Nephron progenitor cell (in vitro differentiated cells): ENCODE measurements around the gene GCG.

Source experiments
- DNase-seq: peaks from one replicate; pipeline ENCODE4 v3.0.0; 2021
- H3K27ac Mint-ChIP-seq: 2 replicates; pipeline ENCODE4 v1.8.0; 2021; ENCODE audit warnings: mild to moderate bottlenecking, moderate library complexity, mixed read lengths
- H3K27me3 Mint-ChIP-seq: 2 replicates; pipeline ENCODE4 v1.8.0; 2021; ENCODE audit warnings: mild to moderate bottlenecking, low read depth, mixed read lengths; ENCODE audit not compliant: poor library complexity
- H3K36me3 Mint-ChIP-seq: 2 replicates; pipeline ENCODE4 v1.8.0; 2021; ENCODE audit warnings: low read depth, mixed read lengths
- H3K4me1 Mint-ChIP-seq: 2 replicates; pipeline ENCODE4 v1.8.0; 2021; ENCODE audit warnings: mixed read lengths
- H3K4me3 Mint-ChIP-seq: 2 replicates; pipeline ENCODE4 v1.8.0; 2021; ENCODE audit warnings: mild to moderate bottlenecking, moderate library complexity, mixed read lengths
- H3K9me3 Mint-ChIP-seq: 2 replicates; pipeline ENCODE4 v1.8.0; 2021; ENCODE audit warnings: mild to moderate bottlenecking, moderate library complexity, mixed read lengths
- TF ChIP-seq, protein P1 (sequence below): fragments of 200-600 bp; sonication (generic); IDR thresholded peaks from 2 replicates; pipeline ENCODE4 v1.5.0; 2021; ENCODE audit warnings: antibody characterized with exemption

Gene GCG

DNA sequence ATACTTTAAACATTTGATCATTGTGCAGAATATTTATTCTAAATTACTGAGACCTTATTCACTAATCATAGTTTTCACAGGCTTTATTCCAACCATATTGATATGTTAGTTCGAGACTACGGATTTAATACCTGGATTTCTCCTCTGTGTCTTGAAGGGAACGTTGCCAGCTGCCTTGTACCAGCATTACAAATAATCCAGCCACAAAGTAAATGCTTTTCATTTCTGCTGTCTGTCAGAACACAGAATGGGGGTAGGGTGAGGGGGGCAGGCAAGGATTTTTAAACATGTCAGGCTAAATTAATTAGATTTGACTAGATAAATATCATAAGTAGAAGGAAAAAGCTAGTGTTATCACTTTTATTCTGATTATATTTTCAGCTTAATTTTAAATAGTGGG is 3.1 kb downstream of the GCG start:
- H3K27me3 Mint-ChIP-seq, result peaks cover 11% of the 10 kb centered on the region
- no peaks in the 10 kb centered on the region for H3K9me3 Mint-ChIP-seq
- H3K27ac Mint-ChIP-seq, result no peak overlapping the region
- no peaks in the 10 kb centered on the region for H3K4me1 Mint-ChIP-seq
- no peak overlapping the region for H3K4me3 Mint-ChIP-seq
- no peaks in the 10 kb centered on the region for H3K36me3 Mint-ChIP-seq
- no peak for DNase-seq
- TF ChIP-seq, protein P1, sequence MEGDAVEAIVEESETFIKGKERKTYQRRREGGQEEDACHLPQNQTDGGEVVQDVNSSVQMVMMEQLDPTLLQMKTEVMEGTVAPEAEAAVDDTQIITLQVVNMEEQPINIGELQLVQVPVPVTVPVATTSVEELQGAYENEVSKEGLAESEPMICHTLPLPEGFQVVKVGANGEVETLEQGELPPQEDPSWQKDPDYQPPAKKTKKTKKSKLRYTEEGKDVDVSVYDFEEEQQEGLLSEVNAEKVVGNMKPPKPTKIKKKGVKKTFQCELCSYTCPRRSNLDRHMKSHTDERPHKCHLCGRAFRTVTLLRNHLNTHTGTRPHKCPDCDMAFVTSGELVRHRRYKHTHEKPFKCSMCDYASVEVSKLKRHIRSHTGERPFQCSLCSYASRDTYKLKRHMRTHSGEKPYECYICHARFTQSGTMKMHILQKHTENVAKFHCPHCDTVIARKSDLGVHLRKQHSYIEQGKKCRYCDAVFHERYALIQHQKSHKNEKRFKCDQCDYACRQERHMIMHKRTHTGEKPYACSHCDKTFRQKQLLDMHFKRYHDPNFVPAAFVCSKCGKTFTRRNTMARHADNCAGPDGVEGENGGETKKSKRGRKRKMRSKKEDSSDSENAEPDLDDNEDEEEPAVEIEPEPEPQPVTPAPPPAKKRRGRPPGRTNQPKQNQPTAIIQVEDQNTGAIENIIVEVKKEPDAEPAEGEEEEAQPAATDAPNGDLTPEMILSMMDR, result no peak

DNA sequence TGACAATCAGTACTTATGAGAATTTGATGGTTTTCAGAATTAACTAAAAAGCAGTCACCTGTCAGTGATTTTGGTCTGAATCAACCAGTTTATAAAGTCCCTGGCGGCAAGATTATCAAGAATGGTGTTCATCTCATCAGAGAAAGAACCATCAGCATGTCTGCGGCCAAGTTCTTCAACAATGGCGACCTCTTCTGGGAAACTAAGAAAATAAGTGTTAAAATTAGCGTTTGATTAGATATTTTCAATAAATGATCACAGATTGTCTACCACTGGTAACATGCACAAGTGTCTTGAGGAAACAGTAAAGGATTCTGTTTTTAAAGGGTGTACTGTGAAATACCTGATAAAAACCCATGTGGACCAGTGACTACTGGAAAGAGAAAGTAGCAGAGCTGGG is 8.1 kb downstream of the GCG start:
- DNase-seq, result no peak

DNA sequence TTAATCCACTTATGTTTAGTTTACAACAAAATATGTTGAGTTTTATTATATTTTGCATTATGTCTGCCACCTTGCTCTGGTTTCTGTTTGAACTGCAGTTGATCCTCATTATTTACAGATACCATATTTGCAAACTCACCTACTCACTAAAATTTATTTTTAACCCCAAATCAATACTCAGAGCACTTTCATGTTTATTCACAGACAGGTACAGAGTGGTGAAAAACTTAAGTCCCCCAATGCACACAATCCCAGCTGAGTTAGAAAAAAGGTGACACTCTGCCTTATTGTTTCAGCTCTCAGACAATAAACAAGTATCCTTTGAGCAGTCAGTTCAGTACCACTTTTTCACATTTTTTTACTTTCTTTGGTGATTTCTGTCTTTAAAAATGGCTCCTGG is 13.7 kb downstream of the GCG start:
- no peak overlapping the region for H3K4me3 Mint-ChIP-seq
- DNase-seq, result no peak
- H3K27ac Mint-ChIP-seq, result no peak overlapping the region
- no peaks in the 10 kb centered on the region for H3K4me1 Mint-ChIP-seq
- H3K27me3 Mint-ChIP-seq, result peaks cover 4% of the 10 kb centered on the region
- TF ChIP-seq, protein P1, result no peak
- no peaks in the 10 kb centered on the region for H3K36me3 Mint-ChIP-seq
- no peaks in the 10 kb centered on the region for H3K9me3 Mint-ChIP-seq

More for the DNA sequence above, 8.1 kb downstream of the GCG start:
- Mint-ChIP-seq H3K36me3 (no peaks in the 10 kb centered on the region), H3K9me3 (no peaks in the 10 kb centered on the region), H3K4me1 (no peaks in the 10 kb centered on the region), H3K27me3 (peaks cover 9% of the 10 kb centered on the region), H3K27ac (no peak overlapping the region), H3K4me3 (no peak overlapping the region)
- TF ChIP-seq, protein P1, result no peak

DNA sequence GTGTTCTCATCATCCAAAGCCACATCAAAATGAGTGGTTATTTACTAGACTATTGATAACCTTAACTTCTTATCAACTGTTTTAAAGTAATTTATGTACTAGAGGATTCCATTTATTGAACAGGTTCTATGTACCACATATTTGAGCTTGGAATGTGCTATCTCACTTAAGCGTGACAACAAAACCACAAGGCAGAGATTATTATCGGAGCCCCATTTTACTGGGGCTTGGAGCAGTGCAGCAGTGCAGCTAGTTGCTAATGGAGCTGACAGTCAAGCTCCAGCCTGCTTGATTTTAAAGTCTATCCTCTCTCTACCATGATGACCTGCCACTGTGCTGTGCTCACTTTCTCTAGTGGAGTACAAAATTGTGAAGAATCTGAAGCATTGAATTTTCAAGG is 24.6 kb downstream of the GCG start:
- TF ChIP-seq, protein P1, result no peak
- no peak overlapping the region for H3K4me3 Mint-ChIP-seq
- DNase-seq, result no peak
- H3K27me3 Mint-ChIP-seq, result peaks cover 4% of the 10 kb centered on the region
- H3K9me3 Mint-ChIP-seq, result peaks cover 11% of the 10 kb centered on the region
- H3K27ac Mint-ChIP-seq, result no peak overlapping the region
- no peaks in the 10 kb centered on the region for H3K36me3 Mint-ChIP-seq
- H3K4me1 Mint-ChIP-seq, result peaks cover 6% of the 10 kb centered on the region

DNA sequence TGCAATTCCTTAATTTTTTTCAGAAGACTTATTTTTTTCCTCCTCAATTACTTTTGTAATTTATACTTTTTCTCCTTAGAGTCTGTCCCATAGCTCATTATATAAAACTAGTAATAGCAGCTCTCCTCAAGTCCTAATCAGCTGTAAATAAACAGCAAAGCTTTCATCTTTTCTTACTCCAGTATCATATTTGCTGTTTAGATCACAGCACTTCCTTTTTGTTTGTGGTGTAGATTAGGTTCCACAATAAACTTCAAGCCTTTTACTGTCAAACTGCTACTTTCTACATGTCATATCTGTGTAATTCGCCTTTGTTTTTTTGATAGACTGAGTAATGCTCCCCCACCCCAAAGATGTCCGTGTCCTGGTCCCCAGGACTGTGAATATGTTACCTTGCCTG is 25.5 kb downstream of the GCG start:
- no peak for DNase-seq
- Mint-ChIP-seq H3K9me3 (peaks cover 11% of the 10 kb centered on the region), H3K36me3 (no peaks in the 10 kb centered on the region), H3K27ac (no peak overlapping the region), H3K27me3 (peaks cover 4% of the 10 kb centered on the region), H3K4me1 (peaks cover 6% of the 10 kb centered on the region), H3K4me3 (no peak overlapping the region)
- TF ChIP-seq, protein P1, result no peak

DNA sequence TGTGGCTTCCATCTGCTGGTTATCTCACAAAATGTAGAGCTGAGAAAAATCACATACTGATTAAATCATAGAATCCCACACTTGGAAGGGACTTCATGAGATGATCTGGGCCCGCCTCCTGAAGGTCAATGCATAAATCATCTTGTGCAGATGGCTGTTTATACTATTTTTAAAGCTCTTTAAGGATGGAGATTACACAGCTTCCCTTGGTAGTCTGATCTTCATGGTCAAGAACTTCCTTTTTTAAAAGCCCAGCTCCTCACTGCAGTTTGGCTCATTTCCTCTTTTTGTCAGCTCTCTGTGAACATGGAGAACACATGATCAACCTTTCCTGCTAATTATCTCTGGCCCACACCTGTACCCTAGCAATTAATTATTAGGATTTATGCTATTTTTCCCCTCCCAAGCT is 25.9 kb downstream of the GCG start:
- DNase-seq, result no peak
- TF ChIP-seq, protein P1, result no peak
- peaks cover 11% of the 10 kb centered on the region for H3K9me3 Mint-ChIP-seq
- H3K27ac Mint-ChIP-seq, result no peak overlapping the region
- H3K4me3 Mint-ChIP-seq, result no peak overlapping the region
- peaks cover 4% of the 10 kb centered on the region for H3K27me3 Mint-ChIP-seq
- H3K36me3 Mint-ChIP-seq, result no peaks in the 10 kb centered on the region
- H3K4me1 Mint-ChIP-seq, result peaks cover 6% of the 10 kb centered on the region
